Measurements from ENCODE around the gene ZNF74.
"Not testable (repeated sequence)": the region's sequence is repeated elsewhere in the genome, so short reads cannot be mapped to it uniquely, and the experiment has no call there.

Gene ZNF74

GRCh38 chr22:20400606-20401375 is 6.8 kb downstream of the ZNF74 start:
- no peak for DNase-seq (ENCODE audit: low read depth in 2 of 2)

GRCh38 chr22:20401376-20402014 is 7.5 kb downstream of the ZNF74 start:
- no peak for DNase-seq (ENCODE audit: low read depth in 2 of 2)

DNA sequence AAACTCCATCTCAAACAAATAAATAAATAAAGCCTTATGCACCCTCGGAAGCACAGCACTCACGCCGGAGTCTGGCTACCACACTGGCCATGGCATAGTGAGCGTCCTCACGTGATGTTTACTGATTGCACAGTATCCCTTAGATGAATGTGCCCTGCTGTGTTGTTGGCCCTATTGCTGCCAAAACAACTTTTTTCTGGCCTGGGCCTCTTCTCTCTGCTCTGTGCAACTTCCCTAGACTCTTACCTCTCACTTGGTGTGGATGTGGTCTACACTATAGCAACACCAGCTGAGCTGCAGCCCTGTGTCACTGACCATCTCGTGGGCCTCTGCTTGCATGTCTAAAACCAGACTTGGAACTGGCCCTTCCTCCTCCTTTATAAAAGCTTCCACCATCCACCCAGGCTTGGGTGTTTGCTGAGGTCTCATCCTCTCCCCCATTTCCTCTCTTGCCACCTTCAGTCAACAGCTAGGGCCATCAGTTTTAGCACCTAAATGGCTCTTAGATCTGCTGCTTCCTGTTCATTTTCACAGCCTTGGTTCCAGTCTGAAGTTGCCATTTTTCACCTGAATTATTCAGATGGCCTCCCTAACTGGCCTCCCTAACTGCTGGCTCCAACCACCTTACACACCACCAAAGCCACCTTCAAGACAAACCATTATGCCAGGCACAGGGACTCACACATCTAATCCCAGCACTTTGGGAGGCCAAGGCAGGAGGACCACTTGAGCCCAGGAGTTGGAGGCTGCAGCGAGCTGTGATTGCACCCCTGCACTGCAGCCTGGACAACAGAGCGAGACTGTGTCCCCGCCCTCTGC is 9.2 kb downstream of the ZNF74 start:
- DNase-seq (ENCODE audit: low read depth in 2 of 2) = no peak

DNA sequence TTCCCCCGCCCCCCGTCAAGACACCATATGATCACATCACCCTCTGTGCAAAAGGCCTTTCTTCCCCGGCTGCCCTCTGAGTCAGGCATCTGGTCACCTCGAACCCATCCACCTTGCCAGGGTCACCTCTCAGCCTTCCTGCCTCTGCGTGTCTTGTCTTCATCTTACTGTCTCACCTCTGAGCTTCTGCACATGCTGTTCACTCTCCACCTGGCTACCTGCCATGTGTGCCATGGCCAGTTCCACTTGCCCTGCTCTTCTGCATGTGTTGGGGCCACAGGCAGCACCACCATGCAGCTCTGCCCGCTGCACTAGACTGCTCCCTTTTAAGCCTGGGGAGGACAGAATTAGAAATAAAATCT is 9.8 kb downstream of the ZNF74 start:
- no peak for DNase-seq (ENCODE audit: low read depth in 2 of 2)

DNA sequence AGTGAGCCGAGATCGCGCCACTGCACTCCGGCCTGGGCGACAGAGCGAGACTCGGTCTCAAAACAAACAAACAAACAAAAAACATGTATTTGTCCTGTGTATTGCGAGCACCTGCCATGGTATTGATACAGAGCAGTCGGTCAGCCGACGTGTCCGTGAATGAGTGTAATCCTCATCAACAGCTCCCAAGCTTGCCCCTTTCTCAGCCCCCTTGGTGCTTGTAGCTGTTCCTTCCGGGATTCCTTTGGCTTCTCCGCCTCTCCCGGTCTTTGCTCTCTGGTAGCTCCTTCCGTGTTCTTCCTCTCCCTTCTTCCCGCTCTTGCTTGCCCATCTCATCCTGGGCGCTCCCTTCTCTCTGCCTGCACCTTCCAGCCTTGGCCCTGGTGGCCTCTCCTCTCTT is 10.9 kb downstream of the ZNF74 start:
- no peak for DNase-seq (ENCODE audit: low read depth in 2 of 2)

- DNase-seq (ENCODE audit: low read depth in 2 of 2) = no peak
Observed at GRCh38 chr22:20405291-20405930, 11.5 kb downstream of the ZNF74 start.

- no peak for DNase-seq (ENCODE audit: low read depth in 2 of 2)
Observed at GRCh38 chr22:20405931-20406685, 12.2 kb downstream of the ZNF74 start.

DNA sequence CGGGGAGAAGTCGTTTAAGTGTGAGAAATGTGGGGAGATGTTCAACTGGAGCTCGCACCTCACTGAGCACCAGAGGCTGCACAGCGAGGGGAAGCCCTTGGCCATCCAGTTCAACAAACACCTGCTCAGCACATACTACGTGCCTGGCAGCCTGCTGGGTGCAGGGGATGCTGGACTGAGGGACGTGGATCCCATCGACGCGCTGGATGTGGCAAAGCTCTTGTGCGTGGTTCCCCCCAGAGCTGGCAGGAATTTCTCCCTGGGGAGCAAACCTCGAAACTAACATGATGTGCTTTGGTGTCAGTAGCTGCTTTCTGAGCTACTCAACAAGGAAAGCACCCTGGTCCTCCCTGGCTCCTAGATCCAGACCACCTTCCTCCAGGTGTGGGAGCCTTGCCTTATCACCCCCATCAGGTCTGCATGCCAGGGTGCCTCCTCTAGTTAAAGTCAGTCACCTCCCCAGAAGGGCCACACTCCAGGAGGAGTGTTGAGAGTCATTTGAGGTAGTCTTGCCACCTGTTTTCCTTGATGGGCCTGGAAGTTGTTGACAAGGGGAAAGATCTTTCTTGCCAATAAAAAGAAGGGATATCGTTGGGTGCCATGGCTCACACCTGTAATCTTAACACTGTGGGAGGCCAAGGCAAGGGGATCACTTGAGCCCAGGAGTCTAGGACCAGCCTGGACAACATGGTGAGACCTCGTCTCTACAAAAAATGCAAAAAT is 12.9 kb downstream of the ZNF74 start:
- DNase-seq (ENCODE audit: low read depth in 2 of 2) = no peak

DNA sequence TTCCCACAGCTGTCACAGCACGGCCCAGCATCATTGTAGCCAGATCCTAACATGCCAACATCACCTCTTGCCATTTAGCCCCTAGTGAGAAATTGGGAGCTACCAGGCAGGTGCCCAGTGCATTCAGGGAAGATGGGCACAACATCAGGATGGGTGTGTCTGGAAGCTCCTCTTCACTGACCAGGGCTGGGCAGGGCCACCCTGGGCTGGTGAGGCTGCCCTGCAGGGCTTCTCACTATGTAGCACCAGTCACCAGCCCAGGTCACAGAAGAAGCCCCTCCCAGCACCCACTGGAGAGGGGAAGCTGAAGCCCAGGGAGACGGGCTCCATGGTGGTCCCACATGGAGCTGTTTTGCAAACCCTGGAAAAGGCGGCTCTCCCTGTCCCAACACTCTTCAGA is 13.9 kb downstream of the ZNF74 start:
- no peak for DNase-seq (ENCODE audit: low read depth in 2 of 2)

GRCh38 chr22:20408891-20409290 is 14.9 kb downstream of the ZNF74 start:
- no peak for DNase-seq (ENCODE audit: low read depth in 2 of 2)

GRCh38 chr22:20409385-20409784 is 15.4 kb downstream of the ZNF74 start:
- DNase-seq (ENCODE audit: low read depth in 2 of 2) = not testable (repeated sequence)

- no peak for DNase-seq (ENCODE audit: low read depth in 2 of 2)
Observed at GRCh38 chr22:20412474-20413216, 18.7 kb downstream of the ZNF74 start.

DNA sequence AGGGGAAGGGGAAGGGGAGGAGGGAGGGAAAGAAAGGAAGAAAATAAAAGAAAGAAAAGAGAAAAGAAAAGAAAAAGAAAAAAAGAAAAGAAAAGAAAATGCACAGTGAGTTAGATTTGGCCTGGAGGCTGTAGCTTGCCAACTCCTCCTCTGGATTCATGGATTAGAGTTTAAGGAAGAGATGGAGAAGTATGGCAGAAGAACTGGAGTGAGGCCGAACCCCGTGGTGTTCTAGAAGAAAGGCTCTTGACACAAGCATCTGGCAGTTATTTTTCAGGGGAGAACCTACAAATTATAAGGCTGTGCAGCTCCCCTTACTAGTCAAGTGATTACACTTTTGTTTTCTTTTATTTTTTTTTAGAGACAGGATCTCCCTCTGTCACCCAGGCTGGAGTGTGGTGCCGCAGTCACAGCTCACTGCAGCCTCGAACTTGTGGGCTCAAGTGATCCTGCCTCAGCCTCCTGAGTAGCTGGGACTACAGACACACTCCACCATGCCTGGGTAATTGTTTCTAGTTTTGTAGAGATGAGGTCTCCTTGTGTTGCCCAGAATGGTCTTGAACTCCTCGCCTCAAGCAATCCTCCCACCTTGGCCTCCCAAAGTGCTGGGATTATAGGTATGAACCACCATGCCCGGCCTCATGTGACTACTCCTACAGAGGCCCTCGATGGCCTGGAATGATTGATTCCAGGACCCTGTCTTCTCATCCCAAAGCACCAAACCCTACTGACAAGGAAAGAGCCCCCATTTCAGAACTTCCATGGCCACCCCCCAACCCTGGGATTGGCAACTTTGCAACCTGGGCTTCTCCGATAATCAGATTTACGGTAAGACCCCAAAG is 19.5 kb downstream of the ZNF74 start:
- no peak for DNase-seq (ENCODE audit: low read depth in 2 of 2)

- no peak for DNase-seq (ENCODE audit: low read depth in 2 of 2)
Observed at GRCh38 chr22:20414059-20414440, 20.1 kb downstream of the ZNF74 start.

GRCh38 chr22:20414450-20414849 is 20.5 kb downstream of the ZNF74 start:
- no peak for DNase-seq (ENCODE audit: low read depth in 2 of 2)

DNA sequence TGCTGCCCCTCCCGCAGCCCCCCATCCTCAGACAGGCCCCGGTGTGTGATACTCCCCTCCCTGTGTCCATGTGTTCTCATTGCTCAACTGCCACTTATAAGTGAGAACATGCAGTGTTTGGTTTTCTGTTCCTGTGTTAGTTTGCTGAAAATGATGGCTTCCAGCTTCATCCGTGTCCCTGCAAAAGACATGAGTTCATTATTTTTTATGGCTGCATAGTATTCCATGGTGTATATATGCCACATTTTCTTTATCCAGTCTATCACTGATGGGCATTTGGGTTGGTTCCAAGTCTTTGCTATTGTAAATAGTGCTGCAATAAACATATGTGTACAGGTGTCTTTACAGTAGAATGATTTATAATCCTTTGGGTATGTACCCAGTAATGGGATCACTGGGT is 21.3 kb downstream of the ZNF74 start:
- not testable (repeated sequence) for DNase-seq (ENCODE audit: low read depth in 2 of 2)

GRCh38 chr22:20415699-20416098 is 21.7 kb downstream of the ZNF74 start:
- not testable (repeated sequence) for DNase-seq (ENCODE audit: low read depth in 2 of 2)

GRCh38 chr22:20418211-20418788 is 24.3 kb downstream of the ZNF74 start:
- DNase-seq (ENCODE audit: low read depth in 2 of 2) = peak; percentile 52 to 58

DNA sequence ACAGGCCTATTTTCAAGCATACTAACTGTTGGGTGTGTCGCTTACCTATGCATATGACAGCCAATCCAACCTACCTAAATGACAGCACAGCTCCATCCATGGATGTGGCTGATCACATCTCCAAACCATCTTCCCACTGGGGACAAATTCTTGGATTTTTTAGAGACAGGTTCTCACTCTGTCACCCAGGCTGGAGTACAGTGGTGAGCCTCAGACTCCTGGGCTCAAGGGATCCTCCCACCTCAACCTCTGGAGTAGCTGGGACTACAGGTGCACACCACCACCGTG is 25.7 kb downstream of the ZNF74 start:
- DNase-seq (ENCODE audit: low read depth in 2 of 2) = no peak
